Mesenchymal stem cell (in vitro differentiated cells and primary cell): ENCODE data around the gene LRWD1.

Experiments
- DNase-seq: peaks from one replicate; pipeline ENCODE4 v3.0.0-alpha.2; 2013
- H2AFZ ChIP-seq: one replicate; pipeline ENCODE4 v1.6.1; 2013; ENCODE audit warnings: low read depth, mild to moderate bottlenecking, control low read depth, inconsistent platforms, low read length, moderate library complexity
- H2AK5ac ChIP-seq: 2 replicates; pipeline ENCODE4 v1.6.1; 2013; ENCODE audit warnings: low read length, moderate library complexity, mild to moderate bottlenecking, inconsistent platforms; ENCODE audit not compliant: severe bottlenecking
- H2BK120ac ChIP-seq: one replicate; pipeline ENCODE4 v1.6.1; 2013; ENCODE audit warnings: low read depth, mild to moderate bottlenecking, inconsistent platforms, low read length, moderate library complexity
- H2BK12ac ChIP-seq, 2 experiments: one replicate each; pipeline ENCODE4 v1.6.1; 2013; ENCODE audit warnings: inconsistent platforms in 2 of 2, low read length in 2 of 2, mild to moderate bottlenecking in 2 of 2, moderate library complexity in 2 of 2, control low read depth in 1 of 2
- H2BK15ac ChIP-seq: one replicate; pipeline ENCODE4 v1.6.1; 2013; ENCODE audit warnings: mild to moderate bottlenecking, low read depth, inconsistent platforms; ENCODE audit not compliant: poor library complexity, severe bottlenecking
- H2BK5ac ChIP-seq: 2 replicates; pipeline ENCODE4 v1.6.1; 2013; ENCODE audit warnings: low read depth, mild to moderate bottlenecking, low read length, control low read depth, inconsistent platforms; ENCODE audit not compliant: poor library complexity, severe bottlenecking
- H3K14ac ChIP-seq, 2 experiments: one replicate each; pipeline ENCODE4 v1.6.1; 2013; ENCODE audit warnings: inconsistent platforms in 2 of 2, low read length in 2 of 2, control low read depth in 1 of 2, mild to moderate bottlenecking in 1 of 2, moderate library complexity in 1 of 2
- H3K18ac ChIP-seq, 2 experiments: one replicate each; pipeline ENCODE4 v1.6.1; 2013; ENCODE audit warnings: inconsistent platforms in 2 of 2, low read length in 2 of 2, control low read depth in 1 of 2, low read depth in 1 of 2, mild to moderate bottlenecking in 1 of 2
- H3K23ac ChIP-seq, 2 experiments: one replicate each; pipeline ENCODE4 v1.6.1; 2013; ENCODE audit warnings: inconsistent platforms in 2 of 2, low read length in 2 of 2, mild to moderate bottlenecking in 2 of 2, moderate library complexity in 2 of 2, control low read depth in 1 of 2
- H3K27ac ChIP-seq: 2 replicates; pipeline ENCODE4 v1.5.1; 2013; ENCODE audit warnings: mild to moderate bottlenecking, moderate library complexity, low read length, control low read depth, inconsistent platforms; ENCODE audit not compliant: poor library complexity, severe bottlenecking
- H3K27me3 ChIP-seq, 2 experiments: 2 replicates each; pipeline versions ENCODE4 v1.6.1 to v1.7.0; 2013; ENCODE audit warnings: low read length in 2 of 2, mild to moderate bottlenecking in 2 of 2, moderate library complexity in 2 of 2, control low read depth in 1 of 2, inconsistent platforms in 1 of 2; ENCODE audit not compliant: control insufficient read depth in 1 of 2, insufficient read depth in 1 of 2
- H3K36me3 ChIP-seq, 2 experiments: 2 replicates each; pipeline versions ENCODE4 v1.6.1 to v1.7.0; 2013; ENCODE audit warnings: low read length in 2 of 2, control low read depth in 1 of 2, inconsistent platforms in 1 of 2, low read depth in 1 of 2, mild to moderate bottlenecking in 1 of 2; ENCODE audit not compliant: insufficient read depth in 2 of 2, control insufficient read depth in 1 of 2
- H3K4ac ChIP-seq, 2 experiments: one replicate each; pipeline ENCODE4 v1.6.1; 2013; ENCODE audit warnings: inconsistent platforms in 2 of 2, low read length in 2 of 2, mild to moderate bottlenecking in 2 of 2, moderate library complexity in 2 of 2, control low read depth in 1 of 2, low read depth in 1 of 2
- H3K4me1 ChIP-seq: 2 replicates; pipeline ENCODE4 v1.6.1; 2013; ENCODE audit warnings: low read depth, low read length, control low read depth; ENCODE audit not compliant: control insufficient read depth, insufficient read depth
- H3K4me2 ChIP-seq: 2 replicates; pipeline ENCODE4 v1.6.1; 2013; ENCODE audit warnings: low read length, mild to moderate bottlenecking, inconsistent platforms; ENCODE audit not compliant: poor library complexity, severe bottlenecking
- H3K4me3 ChIP-seq, 2 experiments: 2 replicates each; pipeline versions ENCODE4 v1.5.1 to v1.7.0; 2013; ENCODE audit warnings: low read length in 2 of 2, mild to moderate bottlenecking in 2 of 2, control low read depth in 1 of 2, low read depth in 1 of 2; ENCODE audit not compliant: insufficient read depth in 1 of 2
- H3K79me1 ChIP-seq: replicated peaks from 2 replicates; pipeline ENCODE4 v1.6.1; 2013; ENCODE audit warnings: mild to moderate bottlenecking, control low read depth, low read length, inconsistent platforms; ENCODE audit not compliant: poor library complexity, severe bottlenecking
- H3K9ac ChIP-seq: 2 replicates; pipeline ENCODE4 v1.7.0; 2013; ENCODE audit warnings: mild to moderate bottlenecking, low read length, moderate library complexity
- H3K9me3 ChIP-seq: 2 replicates; pipeline ENCODE4 v1.7.0; 2013; ENCODE audit warnings: mild to moderate bottlenecking, low read length; ENCODE audit not compliant: control insufficient read depth
- H4K8ac ChIP-seq: one replicate; pipeline ENCODE4 v1.6.1; 2013; ENCODE audit warnings: inconsistent platforms, mild to moderate bottlenecking, low read length, moderate library complexity
- H4K91ac ChIP-seq: one replicate; pipeline ENCODE4 v1.6.1; 2013; ENCODE audit warnings: mild to moderate bottlenecking, low read length, inconsistent platforms
- WGBS: methylation state at CpG from one replicate; pipeline ENCODE4 v1.1.7; 2013; ENCODE audit warnings: mixed read lengths; 5-methylcytosine and 5-hydroxymethylcytosine counted together

The LRWD1 gene

DNA sequence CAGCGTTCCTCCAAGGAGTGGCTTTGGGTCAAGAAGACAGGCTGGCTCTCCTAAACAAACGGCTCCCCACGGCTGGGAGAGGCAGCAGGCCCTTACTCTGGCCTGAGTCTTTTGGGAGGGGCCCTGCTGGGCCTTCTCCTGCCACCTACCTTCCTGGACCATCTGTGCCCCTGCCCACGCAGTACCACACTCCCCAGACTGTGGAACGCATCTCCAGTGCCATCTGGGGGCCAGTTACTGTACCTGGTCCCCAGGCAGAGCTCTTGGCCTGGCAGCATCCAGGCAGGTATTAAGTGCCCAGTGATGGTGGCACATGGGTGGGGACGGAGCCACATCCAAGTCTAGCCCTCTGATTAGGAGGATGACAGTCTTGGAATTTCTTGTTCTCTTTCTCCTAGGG, 14.5 kb upstream of the LRWD1 start:
- Histone ChIP-seq H2AFZ (no peak overlapping the region), H3K23ac (no peak overlapping the region), H2BK120ac (no peak overlapping the region), H3K9me3 (no peaks in the 10 kb centered on the region), H3K27me3 (no peaks in the 10 kb centered on the region), H3K79me1 (no peaks in the 10 kb centered on the region), H3K14ac (no peak overlapping the region), H3K27ac (no peak overlapping the region), H3K9ac (no peak overlapping the region), H3K4me3 (no peak overlapping the region), H3K4ac (no peak overlapping the region), H4K8ac (no peak overlapping the region), H3K36me3 (peaks cover 17 to 25% of the 10 kb centered on the region in 2 experiments), H2BK12ac (no peak overlapping the region), H3K18ac (no peak overlapping the region), H2BK5ac (no peak overlapping the region), H4K91ac (no peak overlapping the region), H3K4me2 (no peak overlapping the region), H2BK15ac (no peak overlapping the region), H2AK5ac (no peak overlapping the region), H3K4me1 (peaks cover 19% of the 10 kb centered on the region)
- no peak for DNase-seq
- WGBS: 94% methylated on average over 6 of the region's 6 CpGs

DNA sequence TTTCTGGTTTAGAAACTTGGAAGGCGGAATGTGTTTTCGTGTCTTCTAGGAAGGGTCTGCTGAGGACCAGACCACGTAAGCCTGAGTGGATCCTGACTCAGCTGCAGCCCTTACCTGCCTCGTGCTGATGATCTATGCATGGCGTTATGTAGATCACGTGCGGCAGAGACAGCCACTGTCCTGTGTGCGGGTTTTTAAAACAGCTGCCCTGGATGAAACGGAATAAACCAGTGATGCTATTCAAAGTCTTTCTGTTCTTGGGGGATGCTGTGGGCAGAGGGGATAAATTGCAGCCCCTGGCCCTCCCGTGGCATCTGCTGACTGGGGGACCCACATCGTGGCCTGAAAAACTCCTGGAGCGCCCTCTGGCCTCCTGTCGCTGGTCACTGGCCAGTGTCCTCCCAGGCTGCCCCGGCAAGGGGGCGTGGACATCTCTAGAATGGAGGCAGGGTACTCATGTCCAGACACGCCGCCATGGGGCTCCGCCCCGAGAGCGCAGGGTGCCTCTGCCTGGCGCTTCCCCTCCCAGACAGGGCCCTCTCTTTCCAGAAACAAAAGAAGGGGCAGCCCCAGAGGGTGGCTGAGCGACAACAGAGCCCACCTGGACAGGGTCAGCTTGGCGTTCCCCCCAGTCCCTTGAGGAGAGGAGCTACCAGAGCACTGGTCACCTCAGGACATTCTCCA, 13.3 kb upstream of the LRWD1 start:
- H3K9ac ChIP-seq: peak overlapping the region; percentile 48
- no peak overlapping the region for H2BK12ac ChIP-seq
- no peak overlapping the region for H2BK5ac ChIP-seq
- H3K9me3 ChIP-seq: no peaks in the 10 kb centered on the region
- H3K4ac ChIP-seq: no peak overlapping the region
- no peak overlapping the region for H3K27ac ChIP-seq
- H3K27me3 ChIP-seq: no peaks in the 10 kb centered on the region
- no peak overlapping the region for H4K8ac ChIP-seq
- H4K91ac ChIP-seq: peak overlapping the region; percentile 9
- no peaks in the 10 kb centered on the region for H3K79me1 ChIP-seq
- 88% methylated on average over 23 of the region's 23 CpGs for WGBS
- peaks cover 18 to 26% of the 10 kb centered on the region in 2 experiments for H3K36me3 ChIP-seq
- no peak for DNase-seq
- peaks cover 16% of the 10 kb centered on the region for H3K4me1 ChIP-seq
- peak overlapping the region in 1 of 2 experiments; percentile 55 for H3K4me3 ChIP-seq
- no peak overlapping the region for H3K4me2 ChIP-seq
- H2AFZ ChIP-seq: no peak overlapping the region
- no peak overlapping the region for H2BK15ac ChIP-seq
- no peak overlapping the region for H2BK120ac ChIP-seq
- H2AK5ac ChIP-seq: no peak overlapping the region
- no peak overlapping the region for H3K14ac ChIP-seq
- H3K23ac ChIP-seq: no peak overlapping the region
- H3K18ac ChIP-seq: no peak overlapping the region

DNA sequence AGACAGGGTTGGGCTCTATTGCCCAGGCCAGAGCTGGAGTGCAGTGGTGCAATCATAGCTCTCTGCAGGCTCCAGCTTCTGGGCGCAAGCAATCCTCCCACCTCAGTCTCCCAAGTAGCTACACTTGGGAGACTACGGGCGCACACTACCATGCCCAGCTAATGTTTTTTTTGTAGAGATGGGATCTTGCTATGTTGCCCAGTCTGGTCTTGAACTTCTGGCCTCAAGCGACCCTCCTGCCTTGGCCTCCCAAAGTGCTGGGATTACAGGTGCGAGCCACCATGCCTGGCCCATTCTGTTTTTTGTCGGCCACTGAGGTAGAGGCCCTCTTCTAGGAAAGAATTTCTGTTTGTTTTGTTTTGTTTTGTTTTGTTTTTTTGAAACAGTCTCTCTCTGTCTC, 12.3 kb upstream of the LRWD1 start:
- Histone ChIP-seq H2AFZ (no peak overlapping the region), H3K4ac (no peak overlapping the region), H3K23ac (no peak overlapping the region), H3K79me1 (no peaks in the 10 kb centered on the region), H2BK120ac (no peak overlapping the region), H2BK5ac (no peak overlapping the region), H3K27me3 (no peaks in the 10 kb centered on the region), H3K36me3 (peaks cover 18 to 22% of the 10 kb centered on the region in 2 experiments), H2BK12ac (no peak overlapping the region), H4K91ac (no peak overlapping the region), H3K14ac (no peak overlapping the region), H3K9ac (no peak overlapping the region), H2AK5ac (no peak overlapping the region), H3K4me2 (no peak overlapping the region), H3K9me3 (no peaks in the 10 kb centered on the region), H3K4me1 (peaks cover 11% of the 10 kb centered on the region), H3K27ac (no peak overlapping the region), H3K4me3 (no peak overlapping the region), H4K8ac (no peak overlapping the region), H2BK15ac (no peak overlapping the region), H3K18ac (no peak overlapping the region)
- 79% methylated on average over 5 of the region's 6 CpGs for WGBS
- DNase-seq: no peak

DNA sequence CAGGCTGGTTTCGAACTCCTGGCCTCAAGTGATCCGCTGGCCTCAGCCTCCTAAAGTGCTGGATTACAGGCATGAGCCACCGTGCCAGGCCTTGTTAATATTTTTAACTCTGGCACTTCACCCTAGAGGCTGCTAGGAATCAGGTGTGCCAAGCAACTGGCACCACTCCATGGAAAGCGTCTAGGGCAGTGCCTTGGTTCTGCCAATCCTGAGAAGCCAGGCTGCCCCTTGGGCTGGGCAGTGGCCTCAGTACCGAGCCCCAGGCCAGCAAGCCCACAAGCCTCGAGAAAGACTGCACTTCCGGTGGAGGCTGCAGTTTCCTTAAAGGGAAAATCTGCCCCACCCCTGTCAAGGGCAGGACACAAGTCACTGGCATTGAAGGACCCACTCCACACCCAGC, 11.5 kb upstream of the LRWD1 start:
- no peak overlapping the region for H3K23ac ChIP-seq
- H3K4ac ChIP-seq: no peak overlapping the region
- peaks cover 4% of the 10 kb centered on the region for H3K4me1 ChIP-seq
- H3K9me3 ChIP-seq: no peaks in the 10 kb centered on the region
- DNase-seq: no peak
- H3K27ac ChIP-seq: no peak overlapping the region
- peaks cover 22 to 30% of the 10 kb centered on the region in 2 experiments for H3K36me3 ChIP-seq
- H2BK12ac ChIP-seq: no peak overlapping the region
- H2AFZ ChIP-seq: no peak overlapping the region
- no peak overlapping the region for H3K14ac ChIP-seq
- 92% methylated on average over 7 of the region's 7 CpGs for WGBS
- H3K18ac ChIP-seq: no peak overlapping the region
- H4K8ac ChIP-seq: no peak overlapping the region
- H2BK15ac ChIP-seq: no peak overlapping the region
- H3K79me1 ChIP-seq: peaks cover 2% of the 10 kb centered on the region
- H3K9ac ChIP-seq: no peak overlapping the region
- H2AK5ac ChIP-seq: no peak overlapping the region
- no peak overlapping the region for H3K4me2 ChIP-seq
- no peaks in the 10 kb centered on the region for H3K27me3 ChIP-seq
- no peak overlapping the region for H2BK5ac ChIP-seq
- H4K91ac ChIP-seq: no peak overlapping the region
- H2BK120ac ChIP-seq: no peak overlapping the region
- H3K4me3 ChIP-seq: no peak overlapping the region
